ENCODE data around the gene ZFP64. TPM values are rescaled to one million over a fixed set of nuclear protein-coding genes. Genes with fewer than 3 reads are reported as not detected.
A peak's percentile ranks its signal among the peaks of the same experiment; 100 is the strongest.
"Not testable (repeated sequence)": the region's sequence is repeated elsewhere in the genome, so short reads cannot be mapped to it uniquely, and the experiment has no call there.

ZFP64 gene
- total RNA-seq, 2 donors from 2014 or later = 15.4 to 16.8 TPM

DNA sequence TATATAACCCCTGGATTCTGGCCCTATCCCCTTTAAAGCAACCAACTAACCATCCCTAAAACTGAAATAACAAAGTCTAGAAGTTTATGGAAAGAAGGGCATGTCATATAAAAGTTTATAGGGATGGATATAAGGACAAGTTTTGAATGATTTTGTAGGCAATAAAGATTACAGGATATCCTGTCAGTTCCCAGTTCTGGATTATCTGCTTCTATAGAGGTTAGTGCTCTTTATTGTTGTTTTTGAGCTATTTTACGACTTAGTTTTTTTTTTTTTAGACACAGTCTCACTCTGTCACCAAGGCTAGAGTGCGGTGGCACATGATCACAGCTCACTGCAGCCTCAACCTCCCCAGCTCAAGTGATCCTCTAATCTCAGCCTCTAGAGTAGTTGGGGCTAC, 48.3 kb downstream of the ZFP64 start:
- DNase-seq (ENCODE audit: low spot score in 2 of 2) (no peak), ATAC-seq (no peak)
- Mint-ChIP-seq H3K9me3 (no peaks in the 10 kb centered on the region), H3K36me3 (peaks cover 0 to 6% of the 10 kb centered on the region in 2 donors), H3K27ac (no peak overlapping the region)

DNA sequence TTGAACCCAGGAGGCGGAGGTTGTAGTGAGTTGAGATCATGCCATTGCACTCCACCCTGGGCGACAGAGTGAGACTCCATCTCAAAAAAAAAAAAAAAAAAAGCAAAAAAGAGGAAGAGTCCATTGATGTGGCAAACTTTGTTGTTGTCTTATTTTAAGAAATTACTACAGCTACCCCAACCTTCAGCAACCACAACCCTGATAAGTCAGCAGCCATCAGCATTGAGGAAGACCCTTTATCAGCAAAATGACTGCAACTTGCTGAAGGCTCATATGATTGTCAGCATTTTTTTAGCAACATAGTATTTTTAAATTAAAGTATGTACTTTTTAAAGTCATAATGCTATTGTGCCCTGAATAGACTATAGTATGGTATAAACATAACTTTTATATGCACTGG, 48.8 kb downstream of the ZFP64 start:
- no peak overlapping the region for H3K27ac Mint-ChIP-seq
- ATAC-seq = no peak
- no peaks in the 10 kb centered on the region for H3K9me3 Mint-ChIP-seq
- no peak for DNase-seq (ENCODE audit: low spot score in 2 of 2)
- peaks cover 0 to 6% of the 10 kb centered on the region in 2 donors for H3K36me3 Mint-ChIP-seq

DNA sequence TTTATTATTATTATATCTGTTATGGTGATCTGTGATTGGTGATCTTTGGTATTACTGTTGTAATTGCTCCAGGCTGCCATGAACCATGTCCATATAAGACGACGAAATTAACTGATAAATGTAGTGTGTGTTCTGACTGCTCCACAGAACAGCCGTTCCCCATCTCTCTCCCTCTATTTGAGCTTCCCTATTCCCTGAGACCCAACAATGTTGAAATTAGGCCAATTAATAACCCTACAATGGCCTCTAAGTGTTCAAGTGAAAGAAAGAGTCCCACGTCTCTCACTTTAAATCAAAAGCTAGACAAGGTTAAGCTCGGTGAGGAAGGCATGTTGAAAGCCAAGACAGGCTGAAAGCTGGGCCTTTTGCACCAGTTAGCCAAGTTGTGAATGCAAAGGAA, 51.6 kb downstream of the ZFP64 start:
- Mint-ChIP-seq H3K27ac (no peak overlapping the region), H3K9me3 (no peaks in the 10 kb centered on the region), H3K36me3 (peaks cover 0 to 6% of the 10 kb centered on the region in 2 donors)
- ATAC-seq = no peak
- no peak for DNase-seq (ENCODE audit: low spot score in 2 of 2)

DNA sequence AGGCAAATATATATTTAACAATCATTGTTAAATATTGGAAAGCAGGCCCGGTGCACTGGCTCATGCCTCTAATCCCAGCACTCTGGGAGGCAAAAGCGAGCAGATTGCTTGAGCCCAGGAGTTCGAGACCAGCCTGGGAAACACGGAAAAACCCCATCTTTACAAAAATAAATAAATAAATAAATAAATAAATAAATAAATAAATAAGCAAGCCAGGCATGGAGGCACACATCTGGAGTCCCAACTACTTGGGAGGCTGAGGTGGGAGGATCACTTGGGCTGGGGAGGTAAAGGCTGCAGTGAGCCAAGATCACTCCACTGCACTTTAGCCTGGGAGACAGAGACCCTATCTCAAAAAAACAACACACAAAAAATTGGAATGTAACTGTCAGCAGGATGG, 53.7 kb downstream of the ZFP64 start:
- DNase-seq (ENCODE audit: low spot score in 2 of 2) = no peak
- Mint-ChIP-seq H3K36me3 (peaks cover 0 to 6% of the 10 kb centered on the region in 2 donors), H3K27ac (no peak overlapping the region)

DNA sequence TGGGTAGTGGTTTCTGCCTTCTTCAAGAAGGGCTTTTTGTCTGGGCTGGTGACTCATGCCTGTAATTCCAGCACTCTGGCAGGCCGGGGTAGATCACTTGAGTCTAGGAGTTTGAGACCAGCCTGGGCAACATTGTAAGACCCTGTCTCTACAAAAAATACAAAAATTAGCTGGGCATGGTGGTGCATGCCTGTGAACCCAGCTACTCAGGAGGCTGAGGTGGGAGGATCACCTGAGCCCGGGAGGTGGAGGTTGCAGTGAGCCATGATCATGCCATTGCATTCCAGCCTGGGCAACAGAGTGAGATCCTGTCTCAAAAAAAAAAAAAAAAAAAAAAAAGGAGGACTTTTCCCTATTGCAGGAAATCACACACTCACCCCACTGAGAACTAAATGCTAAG, 57.9 kb downstream of the ZFP64 start:
- H3K27ac Mint-ChIP-seq; H3K9me3 Mint-ChIP-seq; ATAC-seq; DNase-seq (ENCODE audit: low spot score in 2 of 2); H3K36me3 Mint-ChIP-seq: not testable (repeated sequence)

More for the DNA sequence above, 53.7 kb downstream of the ZFP64 start:
- ATAC-seq = no peak
- no peaks in the 10 kb centered on the region for H3K9me3 Mint-ChIP-seq

DNA sequence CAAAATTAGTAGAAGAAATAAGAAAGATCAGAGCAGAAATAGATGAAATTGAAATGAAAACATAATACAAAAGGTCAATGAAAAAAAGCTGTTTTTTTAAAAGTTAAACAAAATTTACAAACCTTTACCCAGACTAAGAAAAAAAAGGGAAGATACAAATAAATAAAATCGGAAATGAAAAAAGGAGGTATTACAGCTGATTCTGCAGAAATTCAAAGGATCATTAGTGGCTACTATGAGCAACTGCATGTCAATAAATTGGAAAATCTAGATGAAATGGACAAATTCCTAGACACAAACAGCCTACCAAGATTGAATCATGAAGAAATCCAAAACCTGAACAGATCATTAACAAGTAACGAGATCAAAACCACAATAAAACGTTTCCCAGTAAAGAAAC, 59.2 kb downstream of the ZFP64 start:
- DNase-seq (ENCODE audit: low spot score in 2 of 2) (no peak), ATAC-seq (no peak)
- no peaks in the 10 kb centered on the region for H3K9me3 Mint-ChIP-seq
- no peaks in the 10 kb centered on the region for H3K36me3 Mint-ChIP-seq
- H3K27ac Mint-ChIP-seq = no peak overlapping the region

DNA sequence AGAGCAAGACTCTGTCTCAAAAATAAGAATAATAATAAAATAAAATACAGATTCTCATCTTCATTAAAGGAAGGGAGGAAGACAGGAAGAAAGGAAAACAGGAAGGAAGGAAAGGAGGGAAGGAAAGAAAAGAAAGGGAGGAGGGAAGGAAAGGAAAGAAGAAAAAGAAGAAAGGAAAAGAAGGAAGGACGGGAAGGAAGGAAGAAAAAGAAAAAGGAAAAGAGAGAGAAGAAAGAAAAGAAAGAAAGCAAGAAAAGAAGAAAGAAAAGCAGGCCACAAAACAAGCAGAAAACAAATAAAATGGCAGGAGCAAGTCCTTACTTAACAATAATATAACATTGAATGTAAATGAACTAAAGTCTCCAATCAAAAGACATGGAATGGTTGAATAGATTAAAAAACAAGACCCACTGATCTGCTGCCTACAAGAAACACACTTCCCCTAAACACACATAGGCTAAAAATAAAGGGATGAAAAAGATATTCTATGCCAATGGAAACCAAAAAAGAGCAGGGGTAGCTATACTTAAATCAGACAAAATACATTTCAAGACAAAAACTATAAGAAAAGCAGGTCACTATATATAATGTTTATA, 60.4 kb downstream of the ZFP64 start:
- Mint-ChIP-seq H3K36me3 (no peaks in the 10 kb centered on the region), H3K27ac (no peak overlapping the region), H3K9me3 (no peaks in the 10 kb centered on the region)
- no peak for DNase-seq (ENCODE audit: low spot score in 2 of 2)
- no peak for ATAC-seq

DNA sequence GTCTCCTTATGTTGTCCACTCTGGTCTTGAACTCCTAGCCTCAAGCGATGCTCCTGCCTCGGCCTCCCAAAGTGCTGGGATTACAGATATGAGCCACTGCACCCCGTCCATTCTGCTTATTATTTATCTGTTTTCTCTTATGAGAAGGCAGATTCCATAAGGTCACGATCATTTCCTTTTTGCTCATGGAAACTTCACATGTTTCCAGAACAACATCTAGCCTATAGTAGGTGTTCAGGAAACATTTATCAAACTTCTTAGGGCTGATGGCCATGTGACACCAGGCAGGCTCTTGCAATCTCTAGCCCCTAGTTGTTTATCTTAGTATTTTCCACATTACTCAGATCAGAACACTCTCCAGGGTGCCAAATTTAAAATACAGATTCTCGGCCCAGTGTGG, 61.2 kb downstream of the ZFP64 start:
- ATAC-seq = no peak
- no peaks in the 10 kb centered on the region for H3K36me3 Mint-ChIP-seq
- H3K9me3 Mint-ChIP-seq = no peaks in the 10 kb centered on the region
- DNase-seq (ENCODE audit: low spot score in 2 of 2) = no peak
- no peak overlapping the region for H3K27ac Mint-ChIP-seq

DNA sequence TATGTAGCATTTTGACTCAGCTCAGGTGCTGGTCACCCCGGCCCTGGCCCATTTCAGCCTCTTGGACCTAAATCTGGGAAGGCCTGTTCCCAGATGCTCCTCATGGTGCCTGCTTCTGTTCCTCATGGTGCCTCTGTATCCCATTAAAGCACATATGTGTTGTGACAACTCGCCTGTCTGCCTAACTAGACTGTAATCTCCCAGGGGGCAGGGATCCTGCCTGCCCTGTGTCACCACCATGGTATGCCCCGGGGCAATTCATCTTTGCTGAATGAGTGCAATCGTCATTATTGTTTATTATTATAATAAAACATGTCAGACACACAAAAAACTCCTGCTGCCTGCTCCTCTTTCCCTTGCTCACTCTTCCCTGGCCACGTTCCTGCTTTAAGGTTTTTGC, 62.0 kb downstream of the ZFP64 start:
- Mint-ChIP-seq H3K36me3 (no peaks in the 10 kb centered on the region), H3K9me3 (no peaks in the 10 kb centered on the region), H3K27ac (peak overlapping the region in 1 of 2 donors; percentile 79)
- ATAC-seq (no peak), DNase-seq (ENCODE audit: low spot score in 2 of 2) (no peak)

DNA sequence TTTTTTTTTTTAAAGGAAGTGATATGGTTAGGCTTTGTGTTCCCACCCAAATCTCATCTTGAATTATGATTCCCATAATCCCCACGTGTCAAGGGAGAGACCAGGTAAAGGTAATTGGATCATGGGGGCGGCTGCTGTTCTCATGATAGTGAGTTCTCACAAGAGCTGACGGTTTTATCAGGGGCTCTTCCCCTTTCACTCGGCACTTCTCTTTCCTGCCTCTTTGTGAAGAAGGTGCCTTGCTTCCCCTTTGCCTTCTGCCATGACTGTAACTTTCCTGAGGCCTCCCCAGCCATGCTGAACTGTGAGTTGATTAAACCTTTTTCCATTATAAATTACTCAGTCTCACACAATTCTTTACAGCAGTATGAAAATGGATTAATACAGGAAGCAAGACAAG, 64.3 kb downstream of the ZFP64 start:
- no peak for ATAC-seq
- Mint-ChIP-seq H3K27ac (no peak overlapping the region), H3K9me3 (no peaks in the 10 kb centered on the region), H3K36me3 (no peaks in the 10 kb centered on the region)
- no peak for DNase-seq (ENCODE audit: low spot score in 2 of 2)

DNA sequence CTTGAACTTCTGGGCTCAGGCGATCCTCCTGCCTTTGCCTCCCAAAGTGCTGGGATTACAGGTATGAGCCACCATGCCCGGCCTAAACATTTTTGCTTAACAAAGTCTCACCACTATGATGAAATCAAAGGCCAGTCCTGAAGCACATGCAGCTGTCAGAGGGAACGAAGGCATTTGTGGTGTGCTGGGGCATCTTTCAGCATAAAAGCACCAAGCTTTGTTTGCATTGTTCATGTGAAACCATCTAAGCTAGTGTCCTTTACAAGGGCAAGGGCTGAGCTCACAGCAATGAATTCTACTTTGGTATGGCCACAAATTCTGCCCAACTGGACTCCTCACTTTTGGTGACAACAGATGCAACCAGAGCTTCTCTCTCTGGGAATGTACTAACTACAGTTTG, 66.8 kb downstream of the ZFP64 start:
- DNase-seq (ENCODE audit: low spot score in 2 of 2) (no peak), ATAC-seq (no peak)
- H3K36me3 Mint-ChIP-seq = no peaks in the 10 kb centered on the region
- H3K9me3 Mint-ChIP-seq = no peaks in the 10 kb centered on the region
- H3K27ac Mint-ChIP-seq = no peak overlapping the region

DNA sequence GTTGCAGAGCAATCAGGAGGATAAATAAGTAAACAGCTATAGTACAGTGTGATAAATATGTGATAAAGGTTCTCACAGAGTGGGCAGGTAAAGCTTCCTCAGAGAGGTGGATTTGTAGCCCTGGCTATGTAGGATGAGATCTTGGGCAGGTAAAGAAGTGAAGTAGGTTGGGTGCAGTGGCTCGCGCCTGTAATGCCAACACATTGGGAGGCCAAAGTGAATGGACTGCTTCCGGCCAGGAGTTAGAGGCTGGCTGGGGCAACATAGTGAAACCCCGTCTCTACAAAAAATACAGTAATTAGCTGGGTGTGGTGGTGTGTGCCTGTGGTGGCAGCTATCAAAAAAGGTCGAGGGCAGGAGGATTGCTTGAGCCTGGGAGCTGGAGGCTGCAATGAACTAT, 72.9 kb downstream of the ZFP64 start:
- no peak for ATAC-seq
- no peak for DNase-seq (ENCODE audit: low spot score in 2 of 2)
- Mint-ChIP-seq H3K27ac (no peak overlapping the region), H3K36me3 (peaks cover 0 to 7% of the 10 kb centered on the region in 2 donors), H3K9me3 (no peaks in the 10 kb centered on the region)

DNA sequence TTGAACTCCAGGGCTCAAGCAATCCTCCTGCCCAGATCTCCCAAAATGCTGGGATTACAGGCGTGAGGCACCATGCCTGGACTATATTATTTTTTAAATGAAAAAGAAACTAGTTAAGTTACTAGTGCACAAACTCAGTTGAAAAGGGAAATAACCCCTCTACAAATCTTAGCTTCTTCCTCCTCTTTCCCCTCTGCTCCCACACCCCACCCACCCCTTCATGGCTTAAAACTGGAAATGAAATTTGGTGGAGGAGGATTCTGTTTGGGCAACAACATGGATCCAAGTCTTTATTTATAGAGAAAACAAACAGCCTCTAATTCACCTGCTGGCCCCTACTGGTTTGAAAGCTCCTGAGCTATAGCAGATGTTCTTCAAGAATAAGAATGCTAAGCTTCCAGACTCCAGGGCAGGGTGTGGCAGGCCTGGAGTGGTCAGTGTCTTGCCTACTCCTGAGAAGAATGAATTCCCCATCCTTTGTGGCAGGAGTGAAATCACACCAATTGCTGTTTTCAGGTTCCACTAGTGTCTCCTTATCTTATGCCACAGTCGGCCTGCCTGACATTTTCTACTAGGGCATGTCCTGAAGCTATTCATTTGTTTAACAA, 73.5 kb downstream of the ZFP64 start:
- DNase-seq (ENCODE audit: low spot score in 2 of 2) (no peak), ATAC-seq (no peak)
- Mint-ChIP-seq H3K9me3 (no peaks in the 10 kb centered on the region), H3K36me3 (peaks cover 0 to 7% of the 10 kb centered on the region in 2 donors), H3K27ac (no peak overlapping the region)

DNA sequence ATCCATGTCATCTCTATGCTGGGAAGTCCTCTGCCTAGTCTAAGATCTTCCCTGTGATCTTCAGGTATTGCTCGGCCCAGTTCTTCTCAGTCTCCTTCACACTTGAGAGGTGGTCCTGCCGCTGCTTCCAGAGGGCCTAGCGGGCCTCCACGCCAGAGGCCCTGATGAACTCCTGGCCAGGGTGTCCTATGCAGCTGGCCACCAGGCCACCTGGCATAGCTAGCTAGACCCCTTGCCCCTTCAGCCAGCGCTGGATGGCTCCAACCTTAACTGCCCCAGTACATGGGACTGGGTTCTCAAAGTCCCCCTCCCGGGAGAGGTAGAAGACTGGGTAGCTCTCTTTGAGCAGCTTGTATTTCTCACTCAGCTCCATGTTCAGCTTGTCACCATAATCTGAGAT, 81.1 kb downstream of the ZFP64 start:
- Mint-ChIP-seq H3K36me3 (peaks cover 0 to 5% of the 10 kb centered on the region in 2 donors), H3K27ac (no peak overlapping the region), H3K9me3 (no peaks in the 10 kb centered on the region)
- ATAC-seq (no peak), DNase-seq (ENCODE audit: low spot score in 2 of 2) (no peak)

DNA sequence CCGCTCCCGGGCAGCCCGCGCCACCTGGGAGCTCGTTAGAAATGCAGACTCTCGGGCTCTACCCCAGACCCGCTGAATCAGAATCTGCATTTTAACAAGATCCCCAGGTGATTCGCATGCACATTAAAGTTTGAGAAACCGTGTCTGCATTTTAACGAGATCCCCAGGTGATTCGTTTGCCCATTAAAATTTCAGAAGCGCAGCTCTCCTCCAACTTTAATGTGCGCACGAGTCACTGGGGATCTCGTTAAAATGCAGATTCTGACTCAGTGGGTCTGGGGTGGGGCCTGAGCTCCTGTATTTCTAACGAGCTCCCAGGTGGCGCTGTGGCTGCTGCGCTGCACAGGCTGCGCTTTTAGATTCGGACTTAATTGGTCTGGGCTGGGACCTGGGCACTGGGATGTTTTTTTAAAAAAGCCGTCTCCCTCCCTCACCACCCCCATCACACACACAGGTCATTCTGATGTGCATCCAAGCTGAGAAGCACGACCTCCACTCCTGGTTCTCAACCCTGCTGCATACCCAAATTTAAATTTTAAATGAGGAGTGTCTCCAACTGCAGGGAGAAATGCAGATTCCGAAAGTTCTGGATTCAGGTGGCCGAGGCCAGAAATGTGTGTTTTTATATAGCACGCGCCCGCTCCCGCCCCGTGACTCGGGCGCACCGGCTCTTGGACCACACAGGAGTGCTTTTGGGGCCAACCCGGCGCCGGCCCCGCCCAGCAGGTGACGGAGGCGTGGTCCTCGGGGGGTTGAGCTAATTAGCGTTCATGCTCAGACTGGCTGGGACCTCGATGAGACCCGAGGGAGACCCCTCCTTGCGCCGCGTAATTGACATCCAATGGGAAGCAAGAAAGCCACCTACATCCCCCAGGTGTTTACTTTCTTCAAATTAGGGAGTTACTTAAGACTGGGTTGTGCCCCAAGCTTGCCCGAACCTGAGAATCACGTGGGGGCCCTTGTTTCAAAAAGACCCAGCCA, 85.8 kb downstream of the ZFP64 start:
- ATAC-seq (peak; percentile 81 to 85), DNase-seq (ENCODE audit: low spot score in 2 of 2) (peak in 1 of 2 donors; percentile 35)
- H3K36me3 Mint-ChIP-seq = peaks cover 0 to 3% of the 10 kb centered on the region in 2 donors
- no peaks in the 10 kb centered on the region for H3K9me3 Mint-ChIP-seq
- no peak overlapping the region for H3K27ac Mint-ChIP-seq

DNA sequence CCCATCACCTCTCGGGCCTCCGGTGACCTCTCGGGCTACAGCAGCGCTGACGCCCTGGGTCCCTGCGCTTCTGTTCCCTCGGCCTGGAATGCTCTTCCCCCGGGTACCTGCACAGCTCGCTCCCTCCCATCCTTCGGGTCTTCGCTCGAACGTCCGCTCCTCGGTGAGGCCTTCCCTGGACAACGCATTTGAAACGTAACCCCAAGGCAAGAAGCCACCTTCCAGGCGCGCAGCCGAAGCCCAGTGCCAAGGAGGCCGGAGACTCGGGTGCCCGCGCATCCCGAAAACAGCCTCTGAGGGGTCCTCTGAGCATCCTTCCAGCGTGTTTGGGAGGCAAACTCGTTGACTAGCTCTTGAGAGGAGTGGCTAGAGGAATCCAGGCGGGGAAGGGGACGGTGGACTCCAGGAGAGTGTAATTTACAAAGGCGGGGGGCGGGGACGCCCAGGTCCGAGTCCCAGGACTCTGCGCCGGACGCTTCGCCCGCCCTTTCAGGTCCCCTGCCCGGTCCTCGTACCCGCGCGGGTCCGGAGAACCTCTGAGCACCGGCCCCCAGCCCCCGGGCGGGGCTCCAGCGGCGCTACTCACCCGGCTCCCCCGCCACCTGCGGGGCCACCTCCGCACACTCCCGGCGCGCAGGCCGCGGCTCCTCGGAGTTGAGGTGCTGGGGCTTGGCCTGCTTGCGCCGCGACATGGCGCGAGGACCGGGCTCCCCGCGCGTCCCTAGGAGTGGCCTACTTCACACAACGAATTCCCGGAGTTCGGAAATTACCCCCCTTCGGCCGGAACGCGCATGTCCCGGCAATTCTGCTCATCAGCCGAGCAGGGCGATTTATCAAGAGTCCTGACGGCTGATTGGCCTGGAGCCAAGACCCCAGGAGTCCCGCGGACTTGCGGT, 86.8 kb downstream of the ZFP64 start:
- H3K36me3 Mint-ChIP-seq = no peaks in the 10 kb centered on the region
- DNase-seq (ENCODE audit: low spot score in 2 of 2) (peak in 1 of 2 donors; percentile 17), ATAC-seq (peak; percentile 18 to 25)
- H3K9me3 Mint-ChIP-seq = no peaks in the 10 kb centered on the region
- H3K27ac Mint-ChIP-seq = no peak overlapping the region
